Right kidney (tissue), 1 donor: ENCODE measurements around the gene NUAK2.

Experiments
- DNase-seq: peaks from one replicate; pipeline ENCODE4 v3.0.0-alpha.2; 2016

Gene NUAK2

DNA sequence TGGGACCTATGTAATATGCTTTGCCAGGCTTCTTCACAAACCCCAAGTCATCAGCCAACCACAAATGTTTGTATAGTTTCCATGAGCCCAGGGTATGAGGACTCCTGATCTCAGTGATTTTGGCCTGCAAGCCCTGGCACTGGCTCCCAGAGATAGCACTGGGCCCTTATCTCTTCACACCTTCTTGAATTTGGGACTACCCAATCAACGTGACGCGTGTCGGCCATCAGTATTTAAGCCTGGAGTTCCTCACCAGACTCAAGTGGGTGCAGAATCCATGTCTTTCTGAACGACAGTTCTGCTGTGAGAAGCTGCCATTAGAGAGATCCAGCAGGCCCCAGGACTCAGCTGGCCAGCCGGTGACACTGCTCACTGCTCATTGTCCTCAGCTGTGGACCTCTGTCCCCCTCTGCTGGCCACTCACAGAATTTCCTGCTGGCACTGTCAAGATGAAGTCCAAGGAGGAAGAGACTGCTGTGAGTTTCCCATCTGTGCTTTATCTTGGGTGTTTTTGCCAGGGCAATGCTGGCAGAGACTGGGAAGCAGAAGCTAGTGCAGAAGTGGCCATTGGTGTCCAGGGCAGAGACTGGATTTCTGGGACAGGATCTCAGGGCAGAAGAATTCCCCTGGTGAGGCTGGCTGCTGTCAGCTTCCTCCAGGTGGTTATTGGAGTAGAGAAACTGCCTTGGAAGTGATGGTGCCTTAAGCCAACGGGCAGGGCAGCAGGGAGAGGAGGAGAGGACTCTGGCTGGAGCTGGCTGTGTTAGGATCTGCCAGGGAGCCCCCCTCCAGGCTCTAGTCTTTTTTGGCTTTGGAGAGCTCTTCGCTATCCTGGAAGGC is 65.4 kb downstream of the NUAK2 start:
- DNase-seq, result peak; percentile 61
